HepG2 (cell line): ENCODE measurements around the gene ELMOD3. TPM values are rescaled to one million over a fixed set of nuclear protein-coding genes. Genes with fewer than 3 reads are reported as not detected.

Experiments used
- ATAC-seq: fragments of 200-7000 bp; cut with Tn5 transposase; 3 replicates; pipeline ENCODE4 v1.9.1; 2020; ENCODE audit warnings: mild to moderate bottlenecking, moderate library complexity
- BruUV-seq: library from RNA; stranded (reverse); fragments of 400-500 nt; replicated peaks from 2 replicates; lab custom pipeline; 2021; lab: Mats Ljungman, UMichigan
- CTCF ChIA-PET: fragments of 300-600 bp; formaldehyde crosslinking; extraction: SDS; loops from one replicate; lab custom pipeline; 2021; ENCODE audit warnings: low total read pairs, inconsistent platforms, low intra/inter-chr PET ratio; lab: Yijun Ruan, JAX
- POLR2A ChIA-PET: fragments of 350-600 bp; sonication (Branson Sonifier 250); formaldehyde crosslinking; loops from one replicate; lab custom pipeline; 2020; ENCODE audit warnings: antibody characterized with exemption, inconsistent platforms; lab: Yijun Ruan, JAX
- DNase-seq: peaks from one replicate; pipeline ENCODE4 v3.0.0-alpha.2; 2015; ENCODE audit warnings: low spot score
- FAIRE-seq: peaks from 3 replicates; lab custom pipeline; 2011; peaks lifted over from hg19 to GRCh38; lab: Jason Lieb, UNC
- H2AFZ ChIP-seq: one replicate; pipeline ENCODE4 v1.6.1; 2011; ENCODE audit warnings: low read length, inconsistent platforms
- H3K27ac ChIP-seq: fragments of 300-600 bp; 3 replicates; pipeline ENCODE4 v1.8.0; 2011; ENCODE audit warnings: mixed run types, mild to moderate bottlenecking, mixed read lengths, low read length, inconsistent platforms; ENCODE audit not compliant: insufficient read depth; ENCODE audit errors: extremely low read length
- H3K27me3 ChIP-seq, 2 experiments: fragments of 200-600 bp in 1 of 2; 2 replicates in 1 of 2; 3 replicates in 1 of 2; pipeline versions ENCODE4 v1.6.0 to v1.8.0; 2011; ENCODE audit warnings: low read length in 2 of 2, mild to moderate bottlenecking in 2 of 2, moderate library complexity in 2 of 2, inconsistent platforms in 1 of 2; ENCODE audit not compliant: insufficient read depth in 2 of 2, control insufficient read depth in 1 of 2
- H3K36me3 ChIP-seq, 2 experiments: fragments of 200-600 bp in 1 of 2; replicated peaks in 1 of 2; 2 replicates in 1 of 2; 3 replicates in 1 of 2; pipeline versions ENCODE4 v1.5.1 to v1.8.0; 2011; ENCODE audit warnings: low read length in 2 of 2, inconsistent platforms in 1 of 2; ENCODE audit not compliant: insufficient read depth in 2 of 2, control insufficient read depth in 1 of 2
- H3K4me1 ChIP-seq: 2 replicates; pipeline ENCODE4 v1.5.1; 2012; ENCODE audit warnings: low read length, inconsistent platforms; ENCODE audit not compliant: insufficient read depth
- H3K4me2 ChIP-seq: 2 replicates; pipeline ENCODE4 v1.6.0; 2011; ENCODE audit warnings: low read depth, low read length, inconsistent platforms
- H3K4me3 ChIP-seq, 3 experiments: fragments of 200-600 bp in 1 of 3; sonication (generic), shearing (Covaris generic) in 1 of 3; replicated peaks in 1 of 3; 2 replicates each; pipeline ENCODE4 v1.5.1; 2011 to 2016; ENCODE audit warnings: low read length in 3 of 3, inconsistent platforms in 2 of 3, low read depth in 2 of 3, mild to moderate bottlenecking in 2 of 3, control low read depth in 1 of 3, mixed read lengths in 1 of 3; ENCODE audit not compliant: insufficient read depth in 1 of 3
- H3K79me2 ChIP-seq: one replicate; pipeline ENCODE4 v1.6.1; 2011; ENCODE audit warnings: low read length, inconsistent platforms; ENCODE audit not compliant: insufficient read depth
- H3K9ac ChIP-seq: 2 replicates; pipeline ENCODE4 v1.6.0; 2011; ENCODE audit warnings: mild to moderate bottlenecking, low read depth, low read length, inconsistent platforms; ENCODE audit not compliant: insufficient read depth
- H3K9me3 ChIP-seq: 2 replicates; pipeline ENCODE4 v1.5.1; 2012; ENCODE audit warnings: mild to moderate bottlenecking, low read length
- H4K20me1 ChIP-seq: 2 replicates; pipeline ENCODE4 v1.6.0; 2011; ENCODE audit warnings: inconsistent platforms, mild to moderate bottlenecking, low read length, moderate library complexity; ENCODE audit not compliant: insufficient read depth
- ARNTL ChIP-seq: sonication (generic); formaldehyde crosslinking; IDR thresholded peaks from 2 replicates; pipeline ENCODE4 v1.4.0; 2020; ENCODE audit warnings: mild to moderate bottlenecking, missing genetic modification reagents
- CCDC6 ChIP-seq: sonication (generic); formaldehyde crosslinking; IDR thresholded peaks from 2 replicates; pipeline ENCODE4 v1.8.1; 2022; ENCODE audit warnings: mild to moderate bottlenecking, missing genetic modification reagents, moderate library complexity
- CEBPB ChIP-seq: IDR thresholded peaks from 2 replicates; pipeline ENCODE4 v1.6.1; 2011; ENCODE audit warnings: low read depth, low read length, improper control_type of control experiment, borderline replicate concordance
- DNMT3B ChIP-seq: conservative IDR thresholded peaks from 2 replicates; pipeline ENCODE4 v1.6.1; 2016; ENCODE audit warnings: missing biosample characterization, control low read depth
- EEA1 ChIP-seq: sonication (generic); formaldehyde crosslinking; IDR thresholded peaks from 2 replicates; pipeline ENCODE4 v1.5.1; 2020; ENCODE audit warnings: mild to moderate bottlenecking, missing genetic modification reagents, borderline replicate concordance
- HMG20A ChIP-seq: IDR thresholded peaks from 2 replicates; pipeline ENCODE4 v1.6.1; 2016; ENCODE audit warnings: borderline replicate concordance
- IRF9 ChIP-seq: sonication (generic); formaldehyde crosslinking; IDR thresholded peaks from 2 replicates; pipeline ENCODE4 v1.8.0; 2022; ENCODE audit warnings: missing genetic modification reagents, mild to moderate bottlenecking, borderline replicate concordance
- MYPOP ChIP-seq: sonication (generic); formaldehyde crosslinking; IDR thresholded peaks from 2 replicates; pipeline ENCODE4 v1.8.1; 2023; ENCODE audit warnings: mild to moderate bottlenecking, moderate library complexity, missing genetic modification reagents
- NKX3-1 ChIP-seq: sonication (generic); formaldehyde crosslinking; IDR thresholded peaks from 2 replicates; pipeline ENCODE4 v1.5.0; 2020; ENCODE audit warnings: missing genetic modification reagents
- NPAS2 ChIP-seq: sonication (generic); formaldehyde crosslinking; IDR thresholded peaks from 2 replicates; pipeline ENCODE4 v1.8.0; 2022; ENCODE audit warnings: mild to moderate bottlenecking, missing genetic modification reagents, borderline replicate concordance
- NRL ChIP-seq: sonication (generic); formaldehyde crosslinking; IDR thresholded peaks from 2 replicates; pipeline ENCODE4 v1.5.0; 2020; ENCODE audit warnings: missing genetic modification reagents, mild to moderate bottlenecking, moderate library complexity, borderline replicate concordance
- POLR2A ChIP-seq, 2 experiments: IDR thresholded peaks; 2 replicates each; pipeline ENCODE4 v1.6.1; 2011; ENCODE audit warnings: low read depth in 2 of 2, low read length in 2 of 2, mild to moderate bottlenecking in 1 of 2, moderate library complexity in 1 of 2; ENCODE audit not compliant: insufficient read depth in 1 of 2
- RFX5 ChIP-seq: IDR thresholded peaks from 2 replicates; pipeline ENCODE4 v1.6.1; 2011; ENCODE audit warnings: low read depth, low read length, improper control_type of control experiment
- SAFB2 ChIP-seq: sonication (generic); formaldehyde crosslinking; IDR thresholded peaks from 2 replicates; pipeline ENCODE4 v1.5.1; 2020; ENCODE audit warnings: missing genetic modification reagents, low read depth, mild to moderate bottlenecking, borderline replicate concordance
- TEAD3 ChIP-seq: optimal IDR thresholded peaks from 2 replicates; pipeline ENCODE3; 2016; ENCODE audit warnings: borderline replicate concordance
- YEATS4 ChIP-seq: sonication (generic); formaldehyde crosslinking; IDR thresholded peaks from 2 replicates; pipeline ENCODE4 v1.4.0; 2020; ENCODE audit warnings: missing genetic modification reagents, borderline replicate concordance
- ZNF121 ChIP-seq: sonication (generic); formaldehyde crosslinking; IDR thresholded peaks from 2 replicates; pipeline ENCODE4 v1.5.0; 2020; ENCODE audit warnings: mild to moderate bottlenecking, missing genetic modification reagents
- ZNF501 ChIP-seq: sonication (generic); formaldehyde crosslinking; IDR thresholded peaks from 2 replicates; pipeline ENCODE4 v1.5.1; 2020; ENCODE audit warnings: mild to moderate bottlenecking, moderate library complexity, missing genetic modification reagents
- ZNF703 ChIP-seq: sonication (generic); formaldehyde crosslinking; IDR thresholded peaks from 2 replicates; pipeline ENCODE4 v1.5.1; 2020; ENCODE audit warnings: missing genetic modification reagents, mild to moderate bottlenecking, moderate library complexity, borderline replicate concordance
- ZNF891 ChIP-seq: sonication (generic); formaldehyde crosslinking; IDR thresholded peaks from 2 replicates; pipeline ENCODE4 v1.5.0; 2020; ENCODE audit warnings: mild to moderate bottlenecking, missing genetic modification reagents
- WGBS: methylation state at CpG from one replicate; pipeline ENCODE4 v1.1.6; 2017; ENCODE audit warnings: low lambda C conversion rate; 5-methylcytosine and 5-hydroxymethylcytosine counted together
- in situ Hi-C: cut with HindIII; loops from 2 replicates; pipeline ENCODE4 v1.10.0; 2017; ENCODE audit warnings: low pct_unique_long_range_greater_than_20kb; ENCODE audit not compliant: extremely low pct_ligation_motif_present
- intact Hi-C: fragments of 100-400 bp; cut with micrococcal nuclease; formaldehyde crosslinking; loops from one replicate; pipeline ENCODE4 v1.10.0; 2022; ENCODE audit not compliant: unreplicated experiment
- polyA plus RNA-seq, 8 experiments: library from polyadenylated mRNA; depleted of rRNA in 3 of 8; stranded (reverse) in 7 of 8; unstranded in 1 of 8; fragments of >200 nt; fragmentation: Illumina TruSeq in 4 of 8; extraction: Trizol in 4 of 8; gene quantifications; 2 replicates each; pipeline versions ENCODE4 v1.2.1 to v1.2.3, GENCODE V29; 2011 to 2016; ENCODE audit warnings: low read depth in 4 of 8, missing spikeins in 1 of 8, mixed read lengths in 1 of 8; ENCODE audit not compliant: insufficient read depth in 1 of 8
- total RNA-seq, 5 experiments: library from RNA; depleted of rRNA; stranded (reverse); fragments of >200 nt; fragmentation: Illumina TruSeq; extraction: Trizol; gene quantifications; 2 replicates each; pipeline ENCODE4 v1.2.3, GENCODE V29; 2016; ENCODE audit warnings: low read depth in 1 of 5

Gene ELMOD3
- total and polyA plus RNA-seq, 2 of the 13 experiments (the other 11 are each of a cell fraction or from before 2014, with no cell fraction given), result 13.3 to 19.5 TPM

DNA sequence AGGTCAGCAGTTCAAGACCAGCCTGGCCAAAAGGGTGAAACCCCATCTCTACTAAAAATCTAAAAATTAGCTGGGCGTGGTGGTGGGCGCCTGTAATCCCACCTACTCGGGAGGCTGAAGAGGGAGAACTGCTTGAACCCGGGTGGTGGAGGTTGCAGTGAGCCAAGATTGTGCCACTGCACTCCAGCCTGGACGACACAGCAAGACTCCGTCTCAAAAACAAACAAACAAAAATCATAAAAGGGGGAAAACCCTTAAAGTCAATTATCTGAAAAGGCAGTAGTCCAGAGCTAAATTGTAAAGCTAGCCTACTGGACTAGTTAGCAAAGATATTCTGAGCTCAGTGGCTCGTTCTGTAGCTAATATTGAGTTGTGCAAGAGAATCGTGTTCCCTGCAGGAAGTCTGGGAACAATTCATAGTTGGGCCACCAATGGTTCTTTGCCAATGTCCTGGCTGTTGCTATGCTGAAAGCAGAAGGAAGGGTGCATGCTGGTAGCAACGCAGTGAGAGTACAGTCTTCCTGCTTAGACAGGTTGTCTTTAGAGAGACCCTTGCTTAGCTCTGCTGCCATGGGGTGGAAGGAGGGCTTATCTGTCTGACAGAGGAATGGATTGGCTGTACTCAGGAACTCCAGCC, 31.1 kb upstream of the ELMOD3 start:
- BruUV-seq, result no TSS peak
- H3K79me2 ChIP-seq, result peaks cover 92% of the 10 kb centered on the region
- CTCF ChIA-PET, result no interaction called here
- ATAC-seq (no peak), FAIRE-seq (no peak), DNase-seq (no peak)
- H3K4me3 ChIP-seq, result peak overlapping the region in 1 of 3 experiments; percentile 44; a peak in 2 of 6 replicates
- POLR2A ChIA-PET, result interaction anchor here (2.1 to 6.2 kb wide), 6 partner anchors 10 to 236 kb away, joined by 16 to 142 read pairs (median 30); partner anchors contain the start of genes ELMOD3, GGCX, MAT2A and RETSAT
- peaks cover 22 to 55% of the 10 kb centered on the region in 2 experiments for H3K36me3 ChIP-seq
- H3K27me3 ChIP-seq, result no peaks in the 10 kb centered on the region; a peak in 1 of 5 replicates
- in situ Hi-C loops, result no loop called here
- H2AFZ ChIP-seq, result no peak overlapping the region
- H3K4me2 ChIP-seq, result peak overlapping the region; percentile 98
- no peak overlapping the region; the same call in 1 of the 2 replicates for H3K9ac ChIP-seq
- no peaks in the 10 kb centered on the region for H3K9me3 ChIP-seq
- 92% methylated on average over 9 of the region's 9 CpGs for WGBS
- H3K27ac ChIP-seq, result peak overlapping the region; percentile 95
- peaks cover 25% of the 10 kb centered on the region for H4K20me1 ChIP-seq
- intact Hi-C loops, result no loop called here
- peaks cover 61% of the 10 kb centered on the region for H3K4me1 ChIP-seq
- TF ChIP-seq TEAD3 (peak; percentile 6), RFX5 (peak; percentile 61; the same call in 1 of the 2 replicates), ZNF891 (peak; percentile 36; the same call in 1 of the 2 replicates), POLR2A (IDR thresholded peaks at IDR 0.05; ENCODE audit: insufficient read depth in 1 of 2, low read depth in 2 of 2, low read length in 2 of 2) (peak in 1 of 2 experiments; percentile 21; a peak in 1 of 4 replicates), MYPOP (peak; percentile 41; the same call in 1 of the 2 replicates), ZNF121 (peak; percentile 76), ZNF703 (no peak), NPAS2 (CRISPR knock-in tag) (0 out of 2 replicates have a peak, but pooled peaks have one; percentile 68), EEA1 (0 out of 2 replicates have a peak, but pooled peaks have one; percentile 26), CCDC6 (0 out of 2 replicates have a peak, but pooled peaks have one; percentile 53), ARNTL (no peak), HMG20A (CRISPR knock-in tag) (no peak), CEBPB (0 out of 2 replicates have a peak, but pooled peaks have one; percentile 19), SAFB2 (0 out of 2 replicates have a peak, but pooled peaks have one; percentile 25), ZNF501 (CRISPR knock-in tag) (peak; percentile 48; the same call in 1 of the 2 replicates), IRF9 (CRISPR knock-in tag) (peak; percentile 67; the same call in 1 of the 2 replicates), YEATS4 (no peak), DNMT3B (CRISPR knock-in tag) (no peak), NRL (0 out of 2 replicates have a peak, but pooled peaks have one; percentile 42), NKX3-1 (CRISPR knock-in tag) (no peak)
